ENCODE results near the gene PAF1.

PAF1 gene

DNA sequence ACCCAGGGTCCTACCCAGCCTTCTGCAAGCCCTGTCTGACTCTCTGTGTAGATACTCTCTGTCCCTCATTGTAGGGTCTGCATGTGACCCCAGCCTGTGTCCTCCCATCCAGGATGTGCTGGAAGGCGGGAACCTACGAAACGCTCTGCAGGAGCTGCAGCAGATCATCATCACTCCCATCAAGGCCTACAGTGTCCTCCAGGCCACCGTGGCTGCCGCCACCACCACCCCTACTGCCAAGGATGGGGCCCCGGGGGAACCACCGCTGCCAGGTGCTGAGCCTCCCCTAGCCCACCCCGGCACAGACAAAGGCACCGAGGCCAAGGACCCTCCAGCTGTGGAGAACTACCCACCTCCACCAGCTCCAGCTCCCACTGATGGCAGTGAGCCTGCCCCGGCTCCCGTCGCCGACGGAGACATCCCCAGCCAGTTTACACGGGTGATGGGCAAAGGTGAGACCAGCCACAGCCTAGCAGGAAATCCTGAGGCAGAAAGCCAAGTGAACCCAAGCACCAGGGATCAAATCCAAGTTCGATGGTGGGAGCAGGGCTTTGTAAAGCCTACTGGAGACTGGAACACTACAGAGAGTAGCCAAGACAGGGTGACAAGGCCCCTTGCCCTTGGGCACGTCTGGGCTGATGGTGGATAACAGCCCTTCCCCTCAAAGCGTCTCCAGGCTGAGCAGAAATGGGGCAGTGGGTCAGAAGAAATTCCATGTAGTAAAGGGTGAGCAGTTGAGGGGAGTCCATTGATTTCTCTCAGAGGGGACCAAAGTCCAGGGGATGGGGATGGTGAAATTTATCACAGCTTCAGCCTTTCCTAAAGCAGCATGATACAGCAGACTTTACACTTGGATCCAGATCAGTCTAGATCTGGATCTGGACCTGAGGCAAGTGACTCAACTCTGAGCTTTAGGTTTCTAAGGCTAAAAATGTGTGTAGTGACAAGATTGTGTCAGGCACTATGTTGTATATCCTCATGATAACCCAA lies 13.2 kb downstream of the PAF1 start:
- H3K9ac ChIP-seq (ENCODE audit: low read length): no peak overlapping the region
- no peaks in the 10 kb centered on the region for H3K4me1 ChIP-seq (ENCODE audit: low read length)
- H3K27me3 ChIP-seq (replicated peaks; ENCODE audit: insufficient read depth, low read length): no peaks in the 10 kb centered on the region
- no peak for DNase-seq
- H3K9me3 ChIP-seq (replicated peaks; ENCODE audit: insufficient read depth, low read length): no peaks in the 10 kb centered on the region
- H3K9me2 ChIP-seq (replicated peaks; ENCODE audit: insufficient read depth, low read length): no peaks in the 10 kb centered on the region
- no peaks in the 10 kb centered on the region for H3F3A ChIP-seq (ENCODE audit: insufficient read depth, low read length)
- H3K79me2 ChIP-seq (ENCODE audit: low read length): no peaks in the 10 kb centered on the region
- no peak overlapping the region for H3K4me3 ChIP-seq (ENCODE audit: low read length)
- no peaks in the 10 kb centered on the region for H3K36me3 ChIP-seq (replicated peaks; ENCODE audit: insufficient read depth, low read length)
- TF ChIP-seq EZH2 (optimal IDR thresholded peaks at IDR 0.05; ENCODE audit: low read depth, low read length) (no peak), EZH2phosphoT487 (IDR thresholded peaks at IDR 0.05; ENCODE audit: low read length) (no peak)
- TF ChIP-seq, protein P1, sequence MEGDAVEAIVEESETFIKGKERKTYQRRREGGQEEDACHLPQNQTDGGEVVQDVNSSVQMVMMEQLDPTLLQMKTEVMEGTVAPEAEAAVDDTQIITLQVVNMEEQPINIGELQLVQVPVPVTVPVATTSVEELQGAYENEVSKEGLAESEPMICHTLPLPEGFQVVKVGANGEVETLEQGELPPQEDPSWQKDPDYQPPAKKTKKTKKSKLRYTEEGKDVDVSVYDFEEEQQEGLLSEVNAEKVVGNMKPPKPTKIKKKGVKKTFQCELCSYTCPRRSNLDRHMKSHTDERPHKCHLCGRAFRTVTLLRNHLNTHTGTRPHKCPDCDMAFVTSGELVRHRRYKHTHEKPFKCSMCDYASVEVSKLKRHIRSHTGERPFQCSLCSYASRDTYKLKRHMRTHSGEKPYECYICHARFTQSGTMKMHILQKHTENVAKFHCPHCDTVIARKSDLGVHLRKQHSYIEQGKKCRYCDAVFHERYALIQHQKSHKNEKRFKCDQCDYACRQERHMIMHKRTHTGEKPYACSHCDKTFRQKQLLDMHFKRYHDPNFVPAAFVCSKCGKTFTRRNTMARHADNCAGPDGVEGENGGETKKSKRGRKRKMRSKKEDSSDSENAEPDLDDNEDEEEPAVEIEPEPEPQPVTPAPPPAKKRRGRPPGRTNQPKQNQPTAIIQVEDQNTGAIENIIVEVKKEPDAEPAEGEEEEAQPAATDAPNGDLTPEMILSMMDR (IDR thresholded peaks at IDR 0.05; ENCODE audit: low read length): no peak
- H4K20me1 ChIP-seq (ENCODE audit: insufficient read depth, low read length): no peaks in the 10 kb centered on the region
- no peak overlapping the region for H3K27ac ChIP-seq (ENCODE audit: low read length)
- H3K4me2 ChIP-seq (ENCODE audit: low read depth, low read length): no peak overlapping the region
- H2AFZ ChIP-seq (ENCODE audit: low read length): no peak overlapping the region

DNA sequence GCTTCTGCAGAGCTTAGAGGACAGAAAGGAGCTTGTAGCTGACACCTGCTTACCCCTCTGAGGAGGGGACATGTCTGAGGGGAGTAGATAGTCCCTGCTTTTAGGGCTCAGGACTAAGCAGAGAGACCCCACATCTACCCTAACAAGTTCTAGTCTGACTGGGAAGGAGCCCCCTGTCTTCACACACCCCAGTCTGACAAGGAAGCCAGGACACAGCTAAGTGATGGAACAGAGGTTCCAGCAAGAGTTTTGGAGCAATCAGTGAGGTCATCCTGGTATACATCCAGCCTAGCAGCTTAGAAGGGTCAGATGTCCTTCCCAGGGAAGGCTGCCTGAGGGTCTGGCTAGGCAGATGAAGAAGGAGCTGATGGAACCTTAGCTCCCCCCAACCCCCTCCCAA lies 15.0 kb downstream of the PAF1 start:
- no peak overlapping the region for H2AFZ ChIP-seq (ENCODE audit: low read length)
- H3K27me3 ChIP-seq (replicated peaks; ENCODE audit: insufficient read depth, low read length): no peaks in the 10 kb centered on the region
- H3K9me3 ChIP-seq (replicated peaks; ENCODE audit: insufficient read depth, low read length): no peaks in the 10 kb centered on the region
- H3K9me2 ChIP-seq (replicated peaks; ENCODE audit: insufficient read depth, low read length): no peaks in the 10 kb centered on the region
- H3K4me3 ChIP-seq (ENCODE audit: low read length): no peak overlapping the region
- H3K4me2 ChIP-seq (ENCODE audit: low read depth, low read length): no peak overlapping the region
- H3K4me1 ChIP-seq (ENCODE audit: low read length): no peaks in the 10 kb centered on the region
- no peaks in the 10 kb centered on the region for H3F3A ChIP-seq (ENCODE audit: insufficient read depth, low read length)
- H3K27ac ChIP-seq (ENCODE audit: low read length): no peak overlapping the region
- DNase-seq: no peak
- no peaks in the 10 kb centered on the region for H3K36me3 ChIP-seq (replicated peaks; ENCODE audit: insufficient read depth, low read length)
- TF ChIP-seq EZH2phosphoT487 (IDR thresholded peaks at IDR 0.05; ENCODE audit: low read length): no peak
- TF ChIP-seq, protein P1 (IDR thresholded peaks at IDR 0.05; ENCODE audit: low read length): no peak
- no peak for TF ChIP-seq EZH2 (optimal IDR thresholded peaks at IDR 0.05; ENCODE audit: low read depth, low read length)
- no peaks in the 10 kb centered on the region for H4K20me1 ChIP-seq (ENCODE audit: insufficient read depth, low read length)
- no peaks in the 10 kb centered on the region for H3K79me2 ChIP-seq (ENCODE audit: low read length)
- H3K9ac ChIP-seq (ENCODE audit: low read length): no peak overlapping the region

DNA sequence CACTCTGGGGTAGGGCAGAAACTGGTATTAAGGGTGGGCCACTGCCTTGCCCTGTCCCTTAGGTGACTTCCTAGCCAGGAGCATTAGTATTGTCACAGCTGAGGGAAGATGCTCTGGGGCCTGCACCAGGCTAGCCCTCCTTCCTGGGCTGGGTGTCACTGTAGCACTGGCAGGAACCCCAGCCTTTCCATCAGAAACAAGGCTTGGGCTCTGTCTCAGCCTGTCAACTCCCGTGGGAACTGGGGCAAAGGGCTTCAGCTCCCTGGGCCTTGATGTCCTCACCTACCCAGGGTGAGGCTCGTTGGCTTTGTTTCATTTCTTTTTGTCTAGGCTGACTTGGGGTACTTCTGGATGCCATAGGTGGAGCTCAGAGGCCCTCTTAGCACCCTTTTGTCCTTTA lies 18.0 kb downstream of the PAF1 start:
- no peak overlapping the region for H3K4me2 ChIP-seq (ENCODE audit: low read depth, low read length)
- DNase-seq: no peak
- H2AFZ ChIP-seq (ENCODE audit: low read length): no peak overlapping the region
- no peaks in the 10 kb centered on the region for H3K27me3 ChIP-seq (replicated peaks; ENCODE audit: insufficient read depth, low read length)
- no peak overlapping the region for H3K4me3 ChIP-seq (ENCODE audit: low read length)
- H3K9ac ChIP-seq (ENCODE audit: low read length): no peak overlapping the region
- TF ChIP-seq, protein P1 (IDR thresholded peaks at IDR 0.05; ENCODE audit: low read length): no peak
- H3K36me3 ChIP-seq (replicated peaks; ENCODE audit: insufficient read depth, low read length): no peaks in the 10 kb centered on the region
- H3K9me3 ChIP-seq (replicated peaks; ENCODE audit: insufficient read depth, low read length): no peaks in the 10 kb centered on the region
- H3F3A ChIP-seq (ENCODE audit: insufficient read depth, low read length): no peaks in the 10 kb centered on the region
- no peak overlapping the region for H3K27ac ChIP-seq (ENCODE audit: low read length)
- H3K9me2 ChIP-seq (replicated peaks; ENCODE audit: insufficient read depth, low read length): no peaks in the 10 kb centered on the region
- no peaks in the 10 kb centered on the region for H4K20me1 ChIP-seq (ENCODE audit: insufficient read depth, low read length)
- no peaks in the 10 kb centered on the region for H3K4me1 ChIP-seq (ENCODE audit: low read length)
- no peaks in the 10 kb centered on the region for H3K79me2 ChIP-seq (ENCODE audit: low read length)

Data from MM.1S (cell line).